Dedifferentiated amniotic fluid mesenchymal stem cell (primary cell): Measurements from ENCODE around the gene PPFIA4.
A peak's percentile ranks its signal among the peaks of the same experiment; 100 is the strongest.
"Not testable (repeated sequence)": the region's sequence is repeated elsewhere in the genome, so short reads cannot be mapped to it uniquely, and the experiment has no call there.

Experiments used
- DNase-seq: peaks from one replicate; pipeline ENCODE4 v3.0.0-alpha.2; 2016; ENCODE audit errors: extremely low spot score

The PPFIA4 gene

GRCh38 chr1:203026031-203026665, at the start of gene PPFIA4:
Gene PPFIA4 (plus strand): TSS chr1:203026491. CDS start chr1:203039009, 12,518 bp downstream.
- peak; percentile 67 for DNase-seq

- DNase-seq, result no peak
These were observed 49.7 kb upstream of the PPFIA4 start for GRCh38 chr1:202976633-202977032.

GRCh38 chr1:202979459-202979858, 46.8 kb upstream of the PPFIA4 start:
- DNase-seq, result no peak

- no peak for DNase-seq
These were observed 44.4 kb upstream of the PPFIA4 start for GRCh38 chr1:202981939-202982338.

GRCh38 chr1:202982715-202983430, 43.4 kb upstream of the PPFIA4 start:
- no peak for DNase-seq

GRCh38 chr1:202986120-202986519, 40.2 kb upstream of the PPFIA4 start:
- DNase-seq, result not testable (repeated sequence)

GRCh38 chr1:202987255-202987654, 39.0 kb upstream of the PPFIA4 start:
- no peak for DNase-seq

- no peak for DNase-seq
These were observed 38.2 kb upstream of the PPFIA4 start for GRCh38 chr1:202987922-202988583.

- no peak for DNase-seq
These were observed 36.4 kb upstream of the PPFIA4 start for GRCh38 chr1:202989879-202990278.

GRCh38 chr1:202991112-202991511, 35.2 kb upstream of the PPFIA4 start:
- DNase-seq, result no peak

GRCh38 chr1:202994756-202995155, 31.5 kb upstream of the PPFIA4 start:
- no peak for DNase-seq

- peak; percentile 66 for DNase-seq
These were observed 27.2 kb upstream of the PPFIA4 start for GRCh38 chr1:202998836-202999750.

- DNase-seq, result no peak
These were observed 25.9 kb upstream of the PPFIA4 start for GRCh38 chr1:203000217-203000944.

- DNase-seq, result no peak
These were observed 24.3 kb upstream of the PPFIA4 start for GRCh38 chr1:203001986-203002385.

GRCh38 chr1:203002951-203003350, 23.3 kb upstream of the PPFIA4 start:
- no peak for DNase-seq

GRCh38 chr1:203005395-203006142, 20.7 kb upstream of the PPFIA4 start:
- DNase-seq, result not testable (repeated sequence)

GRCh38 chr1:203006948-203007871, 19.1 kb upstream of the PPFIA4 start, which contains the start of gene TMEM183A:
Gene TMEM183A (plus strand): TSS chr1:203007374. CDS start chr1:203007466, 92 bp downstream.
- peak; percentile 98 for DNase-seq

- no peak for DNase-seq
These were observed 17.1 kb upstream of the PPFIA4 start for GRCh38 chr1:203009185-203009584.

GRCh38 chr1:203011582-203011981, 14.7 kb upstream of the PPFIA4 start:
- no peak for DNase-seq
